Sigmoid colon (tissue), 7 donors: ENCODE data around the gene STRBP. TPM values are rescaled to one million over a fixed set of nuclear protein-coding genes. Genes with fewer than 3 reads are reported as not detected.
"Not testable (repeated sequence)": the region's sequence is repeated elsewhere in the genome, so short reads cannot be mapped to it uniquely, and the experiment has no call there.

ENCODE experiments used
- DNase-seq: peaks from one replicate; pipeline ENCODE4 v3.0.0-alpha.2; 2019
- H3K27ac ChIP-seq, 4 donors: fragments of 200-600 bp; sonication (generic); one replicate each; pipeline ENCODE4 v1.5.1; 2016 to 2019; ENCODE audit warnings: mild to moderate bottlenecking in 1 of 4
- H3K27me3 ChIP-seq, 3 donors: fragments of 200-600 bp; sonication (generic); one replicate each; pipeline ENCODE4 v1.5.1; 2019; ENCODE audit warnings: mild to moderate bottlenecking in 1 of 3
- H3K36me3 ChIP-seq, 4 donors: fragments of 200-600 bp; sonication (generic); one replicate each; pipeline ENCODE4 v1.5.1; 2016 to 2019
- H3K4me1 ChIP-seq, 4 donors: fragments of 200-600 bp; sonication (generic); one replicate each; pipeline ENCODE4 v1.5.1; 2017 to 2019
- H3K4me3 ChIP-seq, 4 donors: fragments of 200-600 bp; sonication (generic); one replicate each; pipeline ENCODE4 v1.5.1; 2017 to 2019; ENCODE audit warnings: mild to moderate bottlenecking in 2 of 4, moderate library complexity in 1 of 4
- H3K9me3 ChIP-seq, 4 donors: fragments of 200-600 bp in 3 of 4; sonication (generic) in 3 of 4; one replicate each; pipeline versions ENCODE4 v1.5.1 to v1.6.1; 2013 to 2019
- EP300 ChIP-seq, 4 donors: sonication (generic); formaldehyde crosslinking; IDR thresholded peaks; one replicate each; pipeline ENCODE4 v1.6.1; 2017; ENCODE audit warnings: antibody characterized with exemption in 4 of 4
- POLR2A ChIP-seq, 2 donors: fragments of 450-650 bp; IDR thresholded peaks; one replicate each; pipeline ENCODE4 v1.6.1; 2016; ENCODE audit warnings: antibody characterized with exemption in 2 of 2, mild to moderate bottlenecking in 2 of 2, moderate library complexity in 2 of 2
- POLR2AphosphoS5 ChIP-seq, 4 donors: sonication (generic); formaldehyde crosslinking; IDR thresholded peaks; one replicate each; pipeline ENCODE4 v1.6.1; 2017; ENCODE audit warnings: antibody characterized with exemption in 4 of 4
- WGBS, 2 donors: extraction: QIAGEN DNeasy Blood & Tissue Kit; methylation state at CpG; one replicate each; pipeline ENCODE4 v1.1.7; 2013; 5-methylcytosine and 5-hydroxymethylcytosine counted together
- intact Hi-C: fragments of 100-400 bp; cut with DNase I; formaldehyde crosslinking; loops from one replicate; pipeline ENCODE4 v1.15.1; 2023
- polyA plus RNA-seq, 3 donors: library from polyadenylated mRNA; stranded (reverse); fragments of 200-250 nt; gene quantifications; one replicate each; pipeline ENCODE4 v1.2.3, GENCODE V29; 2013
- total RNA-seq, 4 donors: library from RNA; depleted of rRNA; stranded (reverse); fragments of >200 nt; gene quantifications; one replicate each; pipeline ENCODE4 v1.1.0, GENCODE V29; 2016
- TF ChIP-seq, protein P1 (sequence below), 4 experiments: fragments of 450-650 bp in 3 of 4; fragments of 200-600 bp in 1 of 4; IDR thresholded peaks; one replicate each; pipeline ENCODE4 v1.5.1; 2016 to 2019; ENCODE audit warnings: antibody characterized with exemption in 4 of 4, mild to moderate bottlenecking in 3 of 4, moderate library complexity in 2 of 4
- donor health status: healthy with polysubstance abuse.
- donor health status: Bipolar disorder and iron deficiency.
- donor health status: healthy.

Gene STRBP
- total and polyA plus RNA-seq, 7 donors, result 13.3 to 32.2 (median 18.0) TPM

DNA sequence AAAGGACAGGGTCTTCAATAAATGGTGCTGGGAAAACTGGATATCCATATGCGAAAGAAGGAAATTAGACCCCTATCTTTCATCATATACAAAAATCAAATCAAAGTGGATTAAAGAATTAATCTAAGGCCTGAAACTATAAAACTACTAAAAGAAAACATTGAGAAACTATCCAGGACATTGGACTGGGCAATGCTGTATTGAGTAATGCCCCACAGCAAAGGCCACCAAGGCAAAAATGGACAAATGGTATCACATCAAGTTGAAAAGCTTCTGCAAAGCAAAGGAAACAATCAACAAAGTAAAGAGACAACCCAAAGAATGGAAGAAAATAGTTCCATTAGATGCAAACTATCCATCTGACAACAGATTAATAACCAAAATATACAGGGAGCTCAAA, 72.3 kb downstream of the STRBP start:
- Histone ChIP-seq H3K4me1 (no peaks in the 10 kb centered on the region), H3K36me3 (no peaks in the 10 kb centered on the region), H3K4me3 (no peak overlapping the region), H3K9me3 (no peaks in the 10 kb centered on the region), H3K27ac (no peak overlapping the region), H3K27me3 (no peaks in the 10 kb centered on the region)
- no peak for TF ChIP-seq POLR2AphosphoS5 (IDR thresholded peaks at IDR 0.05)
- no peak for TF ChIP-seq EP300 (IDR thresholded peaks at IDR 0.05)
- TF ChIP-seq POLR2A (IDR thresholded peaks at IDR 0.05), result no peak
- TF ChIP-seq, protein P1, sequence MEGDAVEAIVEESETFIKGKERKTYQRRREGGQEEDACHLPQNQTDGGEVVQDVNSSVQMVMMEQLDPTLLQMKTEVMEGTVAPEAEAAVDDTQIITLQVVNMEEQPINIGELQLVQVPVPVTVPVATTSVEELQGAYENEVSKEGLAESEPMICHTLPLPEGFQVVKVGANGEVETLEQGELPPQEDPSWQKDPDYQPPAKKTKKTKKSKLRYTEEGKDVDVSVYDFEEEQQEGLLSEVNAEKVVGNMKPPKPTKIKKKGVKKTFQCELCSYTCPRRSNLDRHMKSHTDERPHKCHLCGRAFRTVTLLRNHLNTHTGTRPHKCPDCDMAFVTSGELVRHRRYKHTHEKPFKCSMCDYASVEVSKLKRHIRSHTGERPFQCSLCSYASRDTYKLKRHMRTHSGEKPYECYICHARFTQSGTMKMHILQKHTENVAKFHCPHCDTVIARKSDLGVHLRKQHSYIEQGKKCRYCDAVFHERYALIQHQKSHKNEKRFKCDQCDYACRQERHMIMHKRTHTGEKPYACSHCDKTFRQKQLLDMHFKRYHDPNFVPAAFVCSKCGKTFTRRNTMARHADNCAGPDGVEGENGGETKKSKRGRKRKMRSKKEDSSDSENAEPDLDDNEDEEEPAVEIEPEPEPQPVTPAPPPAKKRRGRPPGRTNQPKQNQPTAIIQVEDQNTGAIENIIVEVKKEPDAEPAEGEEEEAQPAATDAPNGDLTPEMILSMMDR (IDR thresholded peaks at IDR 0.05), result no peak
- WGBS, 2 donors, result 95 to 100% methylated on average over 1 of the region's 1 CpG
- intact Hi-C loops, result no loop called here
- DNase-seq, result no peak

DNA sequence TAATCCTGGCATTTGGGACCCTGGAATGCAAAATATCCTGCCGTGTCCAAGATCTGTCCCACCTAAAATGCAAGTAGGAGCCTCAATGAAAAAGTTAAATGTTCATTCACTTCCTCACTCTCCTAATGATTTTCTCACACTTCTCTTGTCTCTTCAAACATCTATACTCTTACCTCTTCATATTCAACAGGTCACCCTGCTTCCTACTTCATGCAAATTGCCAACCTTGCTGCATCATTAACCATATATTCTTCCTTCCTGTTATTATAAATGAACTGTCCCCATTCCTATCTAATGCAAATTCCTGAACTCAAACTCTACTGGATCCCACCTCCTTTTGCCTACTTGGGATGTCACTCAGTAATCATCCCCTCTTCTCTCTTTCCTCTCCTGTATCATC, 74.4 kb downstream of the STRBP start:
- H3K4me3 ChIP-seq, result no peak overlapping the region
- no peak for DNase-seq
- H3K27ac ChIP-seq, result no peak overlapping the region
- H3K4me1 ChIP-seq, result no peaks in the 10 kb centered on the region
- 91 to 98% methylated on average over 1 of the region's 1 CpG for WGBS, 2 donors
- TF ChIP-seq, protein P1 (IDR thresholded peaks at IDR 0.05), result no peak
- TF ChIP-seq POLR2AphosphoS5 (IDR thresholded peaks at IDR 0.05), result no peak
- TF ChIP-seq EP300 (IDR thresholded peaks at IDR 0.05), result no peak
- TF ChIP-seq POLR2A (IDR thresholded peaks at IDR 0.05), result no peak
- no peaks in the 10 kb centered on the region for H3K27me3 ChIP-seq
- H3K9me3 ChIP-seq, result no peaks in the 10 kb centered on the region
- intact Hi-C loops, result no loop called here
- H3K36me3 ChIP-seq, result no peaks in the 10 kb centered on the region

DNA sequence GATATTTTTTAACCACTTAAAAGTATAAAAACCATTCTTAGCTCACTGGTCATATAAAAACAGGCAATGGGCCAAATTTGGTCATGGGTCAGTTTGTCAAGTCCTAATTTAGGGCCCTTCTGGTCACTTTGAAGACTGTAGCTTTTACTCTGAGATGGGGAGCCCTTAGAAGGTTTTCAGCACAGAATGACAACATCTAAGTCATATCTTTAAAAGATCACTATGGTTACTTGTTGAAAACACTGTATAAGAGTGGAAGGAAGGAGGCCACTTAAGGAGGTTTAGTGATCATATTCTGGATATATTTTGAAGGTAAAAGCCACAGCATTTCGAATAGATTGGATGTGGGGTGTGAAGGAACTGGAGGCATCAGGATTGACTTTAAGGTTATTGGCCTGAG, 76.7 kb downstream of the STRBP start:
- intact Hi-C loops, result no loop called here
- 82 to 83% methylated on average over 1 of the region's 1 CpG for WGBS, 2 donors
- Histone ChIP-seq H3K27ac (no peak overlapping the region), H3K4me1 (no peaks in the 10 kb centered on the region), H3K36me3 (no peaks in the 10 kb centered on the region), H3K4me3 (no peak overlapping the region), H3K27me3 (no peaks in the 10 kb centered on the region), H3K9me3 (no peaks in the 10 kb centered on the region)
- DNase-seq, result no peak
- TF ChIP-seq, protein P1 (IDR thresholded peaks at IDR 0.05), result no peak
- no peak for TF ChIP-seq POLR2A (IDR thresholded peaks at IDR 0.05)
- TF ChIP-seq EP300 (IDR thresholded peaks at IDR 0.05), result no peak
- no peak for TF ChIP-seq POLR2AphosphoS5 (IDR thresholded peaks at IDR 0.05)

DNA sequence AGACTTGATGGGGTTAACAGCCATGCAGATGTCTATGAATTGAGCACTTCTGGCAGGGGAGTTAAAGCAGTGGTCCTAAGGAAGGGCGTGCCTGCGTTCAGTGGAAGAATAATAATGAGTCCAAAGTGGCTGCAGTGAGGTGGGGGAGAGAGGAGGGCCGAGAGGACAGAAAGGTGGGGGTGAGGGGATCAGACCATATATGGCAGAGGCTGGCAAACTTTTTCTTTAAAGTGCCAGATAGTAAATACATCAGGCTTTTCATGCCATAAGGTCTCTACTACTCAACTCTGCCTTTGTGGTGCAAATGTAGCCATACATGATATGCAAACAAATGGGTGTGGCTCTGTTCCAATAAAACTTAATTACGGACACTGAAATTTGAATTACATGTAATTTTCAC, 77.1 kb downstream of the STRBP start:
- Histone ChIP-seq H3K9me3 (no peaks in the 10 kb centered on the region), H3K27ac (no peak overlapping the region), H3K27me3 (no peaks in the 10 kb centered on the region), H3K4me1 (no peaks in the 10 kb centered on the region), H3K4me3 (no peak overlapping the region), H3K36me3 (no peaks in the 10 kb centered on the region)
- intact Hi-C loops, result no loop called here
- 31 to 62% methylated on average over 4 of the region's 4 CpGs for WGBS, 2 donors
- TF ChIP-seq EP300 (IDR thresholded peaks at IDR 0.05) (no peak), POLR2A (IDR thresholded peaks at IDR 0.05) (no peak), POLR2AphosphoS5 (IDR thresholded peaks at IDR 0.05) (no peak)
- TF ChIP-seq, protein P1 (IDR thresholded peaks at IDR 0.05), result no peak
- no peak for DNase-seq

DNA sequence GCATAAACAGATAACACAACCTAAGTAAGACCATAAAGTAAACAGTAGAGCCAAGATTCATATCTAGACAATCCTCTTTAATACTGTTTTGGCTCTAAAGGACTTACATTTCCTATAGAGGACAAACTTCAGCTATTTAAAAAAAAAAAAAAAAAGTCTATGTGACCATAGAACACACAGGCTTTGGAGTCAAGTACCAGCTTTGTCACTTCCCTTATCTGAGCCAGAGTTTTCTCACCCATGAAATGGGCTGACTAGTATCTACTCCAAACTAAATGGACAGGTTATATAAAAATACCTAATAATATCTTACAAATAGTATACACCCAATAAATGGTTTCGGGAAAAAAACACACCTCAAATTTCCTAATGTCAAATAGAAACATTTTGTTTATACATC, 81.3 kb downstream of the STRBP start:
- no peak for DNase-seq
- no peak for TF ChIP-seq EP300 (IDR thresholded peaks at IDR 0.05)
- TF ChIP-seq, protein P1 (IDR thresholded peaks at IDR 0.05), result no peak
- no peak for TF ChIP-seq POLR2A (IDR thresholded peaks at IDR 0.05)
- no peaks in the 10 kb centered on the region for H3K9me3 ChIP-seq
- no peaks in the 10 kb centered on the region for H3K27me3 ChIP-seq
- intact Hi-C loops, result no loop called here
- no peaks in the 10 kb centered on the region for H3K36me3 ChIP-seq
- H3K4me1 ChIP-seq, result no peaks in the 10 kb centered on the region
- H3K4me3 ChIP-seq, result no peak overlapping the region
- 96 to 100% methylated on average over 1 of the region's 1 CpG for whole genome bisulfite sequencing, 2 donors
- no peak overlapping the region for H3K27ac ChIP-seq

DNA sequence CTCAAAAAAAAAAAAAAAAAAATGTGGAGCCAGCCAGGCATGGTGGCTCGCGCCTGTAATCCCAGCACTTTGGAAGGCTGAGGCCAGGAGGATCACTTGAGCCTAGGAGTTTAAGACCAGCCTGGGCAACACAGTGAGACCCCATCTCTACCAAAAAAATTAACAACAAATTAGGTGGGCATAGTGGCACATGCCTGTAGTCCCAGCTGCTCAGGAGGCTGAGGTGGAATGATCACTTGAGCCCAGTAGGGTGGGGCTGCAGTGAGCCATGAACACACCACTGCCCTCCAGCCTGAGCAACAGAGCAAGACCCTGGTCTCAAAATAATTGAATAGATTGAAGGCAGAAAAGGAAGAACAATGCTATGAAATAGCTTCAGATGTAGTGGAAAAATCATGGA, 82.4 kb downstream of the STRBP start:
- H3K9me3 ChIP-seq, intact Hi-C loops, DNase-seq, H3K4me3 ChIP-seq, H3K36me3 ChIP-seq, H3K27me3 ChIP-seq, H3K27ac ChIP-seq, H3K4me1 ChIP-seq: not testable (repeated sequence)
- WGBS, 2 donors, result 97 to 98% methylated on average over 2 of the region's 2 CpGs
